HepG2 (cell line): ENCODE data around the gene FSCN2. TPM values are rescaled to one million over a fixed set of nuclear protein-coding genes. Genes with fewer than 3 reads are reported as not detected.

Experiments used
- BCL6 ChIP-seq: IDR thresholded peaks from 2 replicates; pipeline ENCODE4 v1.6.1; 2016; ENCODE audit warnings: missing genetic modification reagents, missing compliant biosample characterization
- DZIP1 ChIP-seq: sonication (generic); formaldehyde crosslinking; IDR thresholded peaks from 2 replicates; pipeline ENCODE4 v1.5.0; 2020; ENCODE audit warnings: mild to moderate bottlenecking, missing genetic modification reagents
- MZF1 ChIP-seq: sonication (generic); formaldehyde crosslinking; IDR thresholded peaks from 2 replicates; pipeline ENCODE4 v1.8.1; 2023; ENCODE audit warnings: mild to moderate bottlenecking, missing genetic modification reagents, borderline replicate concordance
- NR2F6 ChIP-seq, 2 experiments: IDR thresholded peaks; 2 replicates each; pipeline ENCODE4 v1.6.1; 2016; ENCODE audit warnings: antibody characterized with exemption in 1 of 2, mild to moderate bottlenecking in 1 of 2
- NRL ChIP-seq: sonication (generic); formaldehyde crosslinking; IDR thresholded peaks from 2 replicates; pipeline ENCODE4 v1.5.0; 2020; ENCODE audit warnings: missing genetic modification reagents, mild to moderate bottlenecking, moderate library complexity, borderline replicate concordance
- PITX1 ChIP-seq: sonication (generic); formaldehyde crosslinking; IDR thresholded peaks from 2 replicates; pipeline ENCODE4 v1.5.1; 2020; ENCODE audit warnings: mild to moderate bottlenecking, missing genetic modification reagents
- polyA plus RNA-seq, 8 experiments: library from polyadenylated mRNA; depleted of rRNA in 3 of 8; stranded (reverse) in 7 of 8; unstranded in 1 of 8; fragments of >200 nt; fragmentation: Illumina TruSeq in 4 of 8; extraction: Trizol in 4 of 8; gene quantifications; 2 replicates each; pipeline versions ENCODE4 v1.2.1 to v1.2.3, GENCODE V29; 2011 to 2016; ENCODE audit warnings: low read depth in 4 of 8, missing spikeins in 1 of 8, mixed read lengths in 1 of 8; ENCODE audit not compliant: insufficient read depth in 1 of 8
- total RNA-seq, 5 experiments: library from RNA; depleted of rRNA; stranded (reverse); fragments of >200 nt; fragmentation: Illumina TruSeq; extraction: Trizol; gene quantifications; 2 replicates each; pipeline ENCODE4 v1.2.3, GENCODE V29; 2016; ENCODE audit warnings: low read depth in 1 of 5
- TF ChIP-seq, protein P1 (sequence below): sonication (generic); IDR thresholded peaks from 2 replicates; pipeline ENCODE4 v1.6.1; 2016; ENCODE audit warnings: low read depth, borderline replicate concordance

FSCN2 gene
- total and polyA plus RNA-seq, 2 of the 13 experiments (the other 11 are each of a cell fraction or from before 2014, with no cell fraction given), result 0.09 TPM; not detected in 1

GRCh38 chr17:81551458-81552243, 23.5 kb downstream of the FSCN2 start (continued):
- no peak for TF ChIP-seq BCL6 (CRISPR knock-in tag)
- 0 out of 2 replicates have a peak, but pooled peaks have one; percentile 9 for TF ChIP-seq DZIP1 (CRISPR knock-in tag)
- 0 out of 2 replicates have a peak, but pooled peaks have one; percentile 58 for TF ChIP-seq PITX1 (CRISPR knock-in tag)
- TF ChIP-seq MZF1 (CRISPR knock-in tag), result peak; percentile 60; the same call in 1 of the 2 replicates
- no peak for TF ChIP-seq NR2F6 (IDR thresholded peaks at IDR 0.05)
- TF ChIP-seq NR2F6 (CRISPR knock-in tag; IDR thresholded peaks at IDR 0.05), result no peak
- TF ChIP-seq, protein P1, sequence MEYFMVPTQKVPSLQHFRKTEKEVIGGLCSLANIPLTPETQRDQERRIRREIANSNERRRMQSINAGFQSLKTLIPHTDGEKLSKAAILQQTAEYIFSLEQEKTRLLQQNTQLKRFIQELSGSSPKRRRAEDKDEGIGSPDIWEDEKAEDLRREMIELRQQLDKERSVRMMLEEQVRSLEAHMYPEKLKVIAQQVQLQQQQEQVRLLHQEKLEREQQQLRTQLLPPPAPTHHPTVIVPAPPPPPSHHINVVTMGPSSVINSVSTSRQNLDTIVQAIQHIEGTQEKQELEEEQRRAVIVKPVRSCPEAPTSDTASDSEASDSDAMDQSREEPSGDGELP, result 0 out of 2 replicates have a peak, but pooled peaks have one; percentile 12
- peak; percentile 75 for TF ChIP-seq NRL (CRISPR knock-in tag)
